HepG2 (cell line): Measurements from ENCODE around the gene PHKG2. TPM values are rescaled to one million over a fixed set of nuclear protein-coding genes. Genes with fewer than 3 reads are reported as not detected.
A peak's percentile ranks its signal among the peaks of the same experiment; 100 is the strongest.

Experiments
- HNF4A ChIP-seq: sonication (generic); formaldehyde crosslinking; IDR thresholded peaks from 2 replicates; pipeline ENCODE4 v1.4.0; 2020; ENCODE audit warnings: missing genetic modification reagents
- MAFG ChIP-seq: sonication (generic); formaldehyde crosslinking; IDR thresholded peaks from 2 replicates; pipeline ENCODE4 v1.5.1; 2020; ENCODE audit warnings: mild to moderate bottlenecking, missing genetic modification reagents
- MAZ ChIP-seq, 2 experiments: sonication (generic) in 1 of 2; formaldehyde crosslinking in 1 of 2; IDR thresholded peaks; 2 replicates each; pipeline versions ENCODE4 v1.5.0 to v1.6.1; 2012 to 2020; ENCODE audit warnings: low read depth in 2 of 2, mild to moderate bottlenecking in 2 of 2, borderline replicate concordance in 1 of 2, improper control_type of control experiment in 1 of 2, low read length in 1 of 2, missing genetic modification reagents in 1 of 2, moderate library complexity in 1 of 2
- NONO ChIP-seq, 2 experiments: fragments of 450-650 bp in 1 of 2; sonication (generic) in 1 of 2; formaldehyde crosslinking in 1 of 2; IDR thresholded peaks in 1 of 2; conservative IDR thresholded peaks in 1 of 2; 2 replicates each; pipeline versions ENCODE4 v1.6.1 to v1.8.0; 2017 to 2022; ENCODE audit warnings: mild to moderate bottlenecking in 1 of 2, missing genetic modification reagents in 1 of 2, moderate library complexity in 1 of 2
- NR2F6 ChIP-seq, 2 experiments: IDR thresholded peaks; 2 replicates each; pipeline ENCODE4 v1.6.1; 2016; ENCODE audit warnings: antibody characterized with exemption in 1 of 2, mild to moderate bottlenecking in 1 of 2
- RCOR2 ChIP-seq: IDR thresholded peaks from 2 replicates; pipeline ENCODE4 v1.6.1; 2016; ENCODE audit warnings: missing biosample characterization, missing genetic modification reagents
- TBX2 ChIP-seq: sonication (generic); formaldehyde crosslinking; IDR thresholded peaks from 2 replicates; pipeline ENCODE4 v1.5.0; 2020; ENCODE audit warnings: missing genetic modification reagents, mild to moderate bottlenecking, borderline replicate concordance
- ZMYM4 ChIP-seq: sonication (generic); formaldehyde crosslinking; IDR thresholded peaks from 2 replicates; pipeline ENCODE4 v1.8.1; 2023; ENCODE audit warnings: mild to moderate bottlenecking, missing genetic modification reagents
- ZNF136 ChIP-seq: sonication (generic); formaldehyde crosslinking; IDR thresholded peaks from 2 replicates; pipeline ENCODE4 v1.8.1; 2022; ENCODE audit warnings: low read depth, mild to moderate bottlenecking, moderate library complexity, missing genetic modification reagents
- ZNF382 ChIP-seq: sonication (generic); formaldehyde crosslinking; IDR thresholded peaks from 2 replicates; pipeline ENCODE4 v1.5.0; 2020; ENCODE audit warnings: missing genetic modification reagents, mild to moderate bottlenecking, borderline replicate concordance
- ZNF468 ChIP-seq: sonication (generic); formaldehyde crosslinking; IDR thresholded peaks from 2 replicates; pipeline ENCODE4 v1.8.0; 2022; ENCODE audit warnings: mild to moderate bottlenecking, moderate library complexity, missing genetic modification reagents
- ZNF607 ChIP-seq: sonication (generic); formaldehyde crosslinking; IDR thresholded peaks from 2 replicates; pipeline ENCODE4 v1.5.1; 2020; ENCODE audit warnings: missing genetic modification reagents, mild to moderate bottlenecking, borderline replicate concordance
- ZSCAN29 ChIP-seq: sonication (generic); formaldehyde crosslinking; conservative IDR thresholded peaks from 2 replicates; pipeline ENCODE4 v1.4.0; 2020; ENCODE audit warnings: mild to moderate bottlenecking, missing genetic modification reagents
- polyA plus RNA-seq, 8 experiments: library from polyadenylated mRNA; depleted of rRNA in 3 of 8; stranded (reverse) in 7 of 8; unstranded in 1 of 8; fragments of >200 nt; fragmentation: Illumina TruSeq in 4 of 8; extraction: Trizol in 4 of 8; gene quantifications; 2 replicates each; pipeline versions ENCODE4 v1.2.1 to v1.2.3, GENCODE V29; 2011 to 2016; ENCODE audit warnings: low read depth in 4 of 8, missing spikeins in 1 of 8, mixed read lengths in 1 of 8; ENCODE audit not compliant: insufficient read depth in 1 of 8
- total RNA-seq, 5 experiments: library from RNA; depleted of rRNA; stranded (reverse); fragments of >200 nt; fragmentation: Illumina TruSeq; extraction: Trizol; gene quantifications; 2 replicates each; pipeline ENCODE4 v1.2.3, GENCODE V29; 2016; ENCODE audit warnings: low read depth in 1 of 5
- TF ChIP-seq, protein P1 (sequence below): sonication (generic); formaldehyde crosslinking; IDR thresholded peaks from 2 replicates; pipeline ENCODE4 v1.5.1; 2020; ENCODE audit warnings: missing genetic modification reagents, mild to moderate bottlenecking, borderline replicate concordance
- TF ChIP-seq, protein P2 (sequence below): sonication (generic); formaldehyde crosslinking; IDR thresholded peaks from 2 replicates; pipeline ENCODE4 v1.8.1; 2023; ENCODE audit warnings: mild to moderate bottlenecking, moderate library complexity, missing genetic modification reagents
- TF ChIP-seq, protein P3 (sequence below): sonication (generic); formaldehyde crosslinking; IDR thresholded peaks from 2 replicates; pipeline ENCODE4 v1.4.0; 2020; ENCODE audit warnings: missing genetic modification reagents
- TF ChIP-seq, protein P4 (sequence below): IDR thresholded peaks from 2 replicates; pipeline ENCODE4 v1.6.1; 2016; ENCODE audit warnings: mild to moderate bottlenecking, missing biosample characterization, missing genetic modification reagents
- TF ChIP-seq, protein P5 (sequence below): sonication (generic); formaldehyde crosslinking; IDR thresholded peaks from 2 replicates; pipeline ENCODE4 v1.5.1; 2020; ENCODE audit warnings: mild to moderate bottlenecking, missing genetic modification reagents, borderline replicate concordance
- TF ChIP-seq, protein P6 (sequence below): sonication (generic); formaldehyde crosslinking; IDR thresholded peaks from 2 replicates; pipeline ENCODE4 v1.5.0; 2020; ENCODE audit warnings: mild to moderate bottlenecking, missing genetic modification reagents, moderate library complexity

Gene PHKG2
- total and polyA plus RNA-seq, 2 of the 13 experiments (the other 11 are each of a cell fraction or from before 2014, with no cell fraction given), result 37.4 to 42.1 TPM

DNA sequence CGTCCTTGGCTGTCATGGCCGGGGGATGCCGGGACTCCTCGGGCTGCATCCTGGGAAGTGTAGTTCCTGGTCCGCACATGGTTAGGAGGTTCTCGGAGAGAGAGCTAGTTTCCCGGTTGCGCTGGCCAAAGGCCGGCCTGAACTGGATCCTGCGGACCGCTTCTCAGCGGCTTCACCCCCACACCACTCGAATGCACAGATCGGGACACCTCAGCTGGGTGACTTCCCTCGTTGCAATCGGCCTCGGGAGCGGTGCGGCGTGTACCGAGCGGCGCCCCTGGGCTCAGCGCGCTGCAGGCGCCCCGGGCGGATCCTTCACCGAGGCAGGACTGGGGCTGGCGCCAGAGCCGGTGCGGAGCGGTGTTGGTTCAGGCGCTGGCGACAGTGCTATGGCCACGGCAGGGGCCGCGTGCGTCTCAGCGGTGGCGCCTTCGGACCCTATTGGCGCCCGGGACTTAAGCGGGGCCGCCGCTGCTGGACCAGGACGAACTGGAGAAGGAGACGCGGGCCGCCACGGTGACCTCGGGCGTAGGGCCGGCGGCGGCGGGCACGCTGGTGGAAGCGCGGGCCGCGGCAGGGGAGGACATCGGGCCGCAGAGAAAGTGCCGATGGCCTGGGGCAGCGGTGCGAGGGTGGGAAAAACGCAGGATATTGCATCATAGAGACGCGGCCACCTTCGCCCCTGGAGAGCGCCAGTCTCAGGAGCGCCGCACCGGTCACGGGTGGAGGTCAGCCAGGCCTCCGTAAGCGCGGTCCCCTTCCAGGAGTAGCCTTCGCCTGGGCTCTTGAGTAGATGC lies 27.4 kb downstream of the PHKG2 start (continued):
- TF ChIP-seq ZMYM4 (CRISPR knock-in tag) (peak; percentile 28; the same call in 1 of the 2 replicates), RCOR2 (CRISPR knock-in tag) (no peak), ZSCAN29 (peak; percentile 43; the same call in 1 of the 2 replicates), HNF4A (peak; percentile 61), MAZ (IDR thresholded peaks at IDR 0.05; ENCODE audit: borderline replicate concordance, low read depth, low read length) (no peak), MAZ (CRISPR knock-in tag; IDR thresholded peaks at IDR 0.05; ENCODE audit: low read depth) (peak; percentile 81), ZNF136 (no peak), ZNF382 (CRISPR knock-in tag) (no peak), TBX2 (CRISPR knock-in tag) (peak; percentile 94), ZNF468 (CRISPR knock-in tag) (peak; percentile 97), MAFG (CRISPR knock-in tag) (no peak), NR2F6 (IDR thresholded peaks at IDR 0.05) (no peak), NR2F6 (CRISPR knock-in tag; IDR thresholded peaks at IDR 0.05) (peak; percentile 64; the same call in 1 of the 2 replicates), ZNF607 (CRISPR knock-in tag) (peak; percentile 96), NONO (IDR thresholded peaks at IDR 0.05) (no peak), NONO (CRISPR knock-in tag; conservative IDR thresholded peaks at IDR 0.05) (peak; percentile 89)
- TF ChIP-seq, protein P1, sequence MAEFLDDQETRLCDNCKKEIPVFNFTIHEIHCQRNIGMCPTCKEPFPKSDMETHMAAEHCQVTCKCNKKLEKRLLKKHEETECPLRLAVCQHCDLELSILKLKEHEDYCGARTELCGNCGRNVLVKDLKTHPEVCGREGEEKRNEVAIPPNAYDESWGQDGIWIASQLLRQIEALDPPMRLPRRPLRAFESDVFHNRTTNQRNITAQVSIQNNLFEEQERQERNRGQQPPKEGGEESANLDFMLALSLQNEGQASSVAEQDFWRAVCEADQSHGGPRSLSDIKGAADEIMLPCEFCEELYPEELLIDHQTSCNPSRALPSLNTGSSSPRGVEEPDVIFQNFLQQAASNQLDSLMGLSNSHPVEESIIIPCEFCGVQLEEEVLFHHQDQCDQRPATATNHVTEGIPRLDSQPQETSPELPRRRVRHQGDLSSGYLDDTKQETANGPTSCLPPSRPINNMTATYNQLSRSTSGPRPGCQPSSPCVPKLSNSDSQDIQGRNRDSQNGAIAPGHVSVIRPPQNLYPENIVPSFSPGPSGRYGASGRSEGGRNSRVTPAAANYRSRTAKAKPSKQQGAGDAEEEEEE (CRISPR knock-in tag), result no peak
- TF ChIP-seq, protein P2, sequence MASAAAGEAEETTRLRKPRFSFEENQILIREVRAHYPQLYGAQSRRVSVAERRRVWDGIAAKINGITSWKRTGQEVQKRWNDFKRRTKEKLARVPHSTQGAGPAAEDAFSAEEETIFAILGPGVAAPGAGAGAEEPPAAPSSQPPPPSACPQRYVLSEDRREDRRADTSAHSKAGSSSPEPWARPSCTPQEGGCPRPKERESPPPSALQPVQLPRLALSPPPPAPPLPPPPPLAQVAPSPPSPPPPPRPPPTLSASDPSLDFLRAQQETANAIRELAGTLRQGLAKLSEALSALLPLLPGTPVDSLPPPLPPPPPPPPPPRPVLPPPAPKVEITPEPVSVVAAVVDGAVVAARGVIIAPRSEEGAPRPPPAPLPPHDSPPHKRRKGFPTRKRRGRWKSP (CRISPR knock-in tag), result peak; percentile 94
- TF ChIP-seq, protein P3, sequence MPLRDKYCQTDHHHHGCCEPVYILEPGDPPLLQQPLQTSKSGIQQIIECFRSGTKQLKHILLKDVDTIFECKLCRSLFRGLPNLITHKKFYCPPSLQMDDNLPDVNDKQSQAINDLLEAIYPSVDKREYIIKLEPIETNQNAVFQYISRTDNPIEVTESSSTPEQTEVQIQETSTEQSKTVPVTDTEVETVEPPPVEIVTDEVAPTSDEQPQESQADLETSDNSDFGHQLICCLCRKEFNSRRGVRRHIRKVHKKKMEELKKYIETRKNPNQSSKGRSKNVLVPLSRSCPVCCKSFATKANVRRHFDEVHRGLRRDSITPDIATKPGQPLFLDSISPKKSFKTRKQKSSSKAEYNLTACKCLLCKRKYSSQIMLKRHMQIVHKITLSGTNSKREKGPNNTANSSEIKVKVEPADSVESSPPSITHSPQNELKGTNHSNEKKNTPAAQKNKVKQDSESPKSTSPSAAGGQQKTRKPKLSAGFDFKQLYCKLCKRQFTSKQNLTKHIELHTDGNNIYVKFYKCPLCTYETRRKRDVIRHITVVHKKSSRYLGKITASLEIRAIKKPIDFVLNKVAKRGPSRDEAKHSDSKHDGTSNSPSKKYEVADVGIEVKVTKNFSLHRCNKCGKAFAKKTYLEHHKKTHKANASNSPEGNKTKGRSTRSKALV (CRISPR knock-in tag), result peak; percentile 88
- TF ChIP-seq, protein P4, sequence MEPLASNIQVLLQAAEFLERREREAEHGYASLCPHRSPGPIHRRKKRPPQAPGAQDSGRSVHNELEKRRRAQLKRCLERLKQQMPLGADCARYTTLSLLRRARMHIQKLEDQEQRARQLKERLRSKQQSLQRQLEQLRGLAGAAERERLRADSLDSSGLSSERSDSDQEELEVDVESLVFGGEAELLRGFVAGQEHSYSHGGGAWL (CRISPR knock-in tag), result peak; percentile 95
- TF ChIP-seq, protein P5, sequence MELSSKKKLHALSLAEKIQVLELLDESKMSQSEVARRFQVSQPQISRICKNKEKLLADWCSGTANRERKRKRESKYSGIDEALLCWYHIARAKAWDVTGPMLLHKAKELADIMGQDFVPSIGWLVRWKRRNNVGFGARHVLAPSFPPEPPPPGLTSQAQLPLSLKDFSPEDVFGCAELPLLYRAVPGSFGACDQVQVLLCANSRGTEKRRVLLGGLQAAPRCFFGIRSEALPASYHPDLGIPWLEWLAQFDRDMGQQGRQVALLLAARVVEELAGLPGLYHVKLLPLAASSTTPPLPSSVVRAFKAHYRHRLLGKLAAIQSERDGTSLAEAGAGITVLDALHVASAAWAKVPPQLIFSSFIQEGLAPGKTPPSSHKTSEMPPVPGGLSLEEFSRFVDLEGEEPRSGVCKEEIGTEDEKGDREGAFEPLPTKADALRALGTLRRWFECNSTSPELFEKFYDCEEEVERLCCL (CRISPR knock-in tag), result no peak
- TF ChIP-seq, protein P6, sequence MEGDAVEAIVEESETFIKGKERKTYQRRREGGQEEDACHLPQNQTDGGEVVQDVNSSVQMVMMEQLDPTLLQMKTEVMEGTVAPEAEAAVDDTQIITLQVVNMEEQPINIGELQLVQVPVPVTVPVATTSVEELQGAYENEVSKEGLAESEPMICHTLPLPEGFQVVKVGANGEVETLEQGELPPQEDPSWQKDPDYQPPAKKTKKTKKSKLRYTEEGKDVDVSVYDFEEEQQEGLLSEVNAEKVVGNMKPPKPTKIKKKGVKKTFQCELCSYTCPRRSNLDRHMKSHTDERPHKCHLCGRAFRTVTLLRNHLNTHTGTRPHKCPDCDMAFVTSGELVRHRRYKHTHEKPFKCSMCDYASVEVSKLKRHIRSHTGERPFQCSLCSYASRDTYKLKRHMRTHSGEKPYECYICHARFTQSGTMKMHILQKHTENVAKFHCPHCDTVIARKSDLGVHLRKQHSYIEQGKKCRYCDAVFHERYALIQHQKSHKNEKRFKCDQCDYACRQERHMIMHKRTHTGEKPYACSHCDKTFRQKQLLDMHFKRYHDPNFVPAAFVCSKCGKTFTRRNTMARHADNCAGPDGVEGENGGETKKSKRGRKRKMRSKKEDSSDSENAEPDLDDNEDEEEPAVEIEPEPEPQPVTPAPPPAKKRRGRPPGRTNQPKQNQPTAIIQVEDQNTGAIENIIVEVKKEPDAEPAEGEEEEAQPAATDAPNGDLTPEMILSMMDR (CRISPR knock-in tag), result peak; percentile 34
